Stimulated activated CD8-positive, alpha-beta memory T cell treated with anti-CD3 and anti-CD28 coated beads, Interleukin-15, amount 100 ng/mL, for 4 hours (primary cell): ENCODE measurements around the gene CDON.

ENCODE experiments used
- DNase-seq, 2 donors: peaks; one replicate each; pipeline ENCODE4 v3.0.0-alpha.2; 2020; ENCODE audit warnings: low read depth in 2 of 2

The CDON gene

GRCh38 chr11:125956391-125957134 lies 106.1 kb downstream of the CDON start:
- no peak for DNase-seq

- no peak for DNase-seq
Measured at GRCh38 chr11:125955856-125956255, 106.8 kb downstream of the CDON start.

- no peak for DNase-seq
Measured at GRCh38 chr11:125954945-125955640, 107.6 kb downstream of the CDON start.

GRCh38 chr11:125954123-125954944 lies 108.3 kb downstream of the CDON start:
- no peak for DNase-seq

GRCh38 chr11:125953401-125953935 lies 109.2 kb downstream of the CDON start:
- DNase-seq, result no peak

GRCh38 chr11:125952973-125953372 lies 109.7 kb downstream of the CDON start:
- DNase-seq, result no peak

GRCh38 chr11:125952559-125952958 lies 110.1 kb downstream of the CDON start:
- DNase-seq, result no peak

- DNase-seq, result no peak
Measured at GRCh38 chr11:125951731-125952130, 110.9 kb downstream of the CDON start.

GRCh38 chr11:125950696-125951651 lies 111.7 kb downstream of the CDON start:
- no peak for DNase-seq

- DNase-seq, result no peak
Measured at GRCh38 chr11:125950178-125950490, 112.5 kb downstream of the CDON start.

- DNase-seq, result no peak
Measured at GRCh38 chr11:125949271-125950177, 113.1 kb downstream of the CDON start.

GRCh38 chr11:125948278-125949051 lies 114.2 kb downstream of the CDON start:
- DNase-seq, result no peak

- no peak for DNase-seq
Measured at GRCh38 chr11:125947419-125948277, 115.0 kb downstream of the CDON start.

GRCh38 chr11:125946712-125947418 lies 115.8 kb downstream of the CDON start:
- no peak for DNase-seq

- DNase-seq, result no peak
Measured at GRCh38 chr11:125945797-125946520, 116.7 kb downstream of the CDON start, which contains the start of gene VSIG10L2. Gene VSIG10L2, plus strand, starts transcription at chr11:125946044. Its CDS starts 12 bp downstream, at chr11:125946056.

- no peak for DNase-seq
Measured at GRCh38 chr11:125945011-125945796, 117.5 kb downstream of the CDON start.
